HCT116 (cell line): ENCODE results near the gene NPLOC4. TPM values are rescaled to one million over a fixed set of nuclear protein-coding genes. Genes with fewer than 3 reads are reported as not detected.

Source experiments
- ATAC-seq: fragments of 200-7000 bp; cut with Tn5 transposase; 2 replicates; pipeline ENCODE4 v1.9.1; 2020; ENCODE audit warnings: mild to moderate bottlenecking, moderate library complexity
- BruUV-seq: library from RNA; stranded (reverse); fragments of 400-500 nt; replicated peaks from 2 replicates; lab custom pipeline; 2021; lab: Mats Ljungman, UMichigan
- CTCF ChIA-PET: fragments of 300-600 bp; sonication (Branson Sonifier 250); formaldehyde crosslinking; loops from one replicate; lab custom pipeline; 2021; ENCODE audit warnings: antibody characterized with exemption; lab: Charles Lee
- POLR2A ChIA-PET: fragments of 300-600, 350-600 bp; sonication (Branson Sonifier 250); formaldehyde crosslinking; loops from one replicate; lab custom pipeline; 2021; ENCODE audit warnings: antibody characterized with exemption; lab: Charles Lee
- RAD21 ChIA-PET, 2 experiments: fragments of 300-600 bp; sonication (Branson Sonifier 250); formaldehyde crosslinking; loops; one replicate each; lab custom pipeline; 2023; ENCODE audit warnings: low total read pairs in 2 of 2; ENCODE audit not compliant: uncharacterized antibody in 2 of 2, unreplicated experiment in 2 of 2, low non-redundant PET in 1 of 2; lab: Charles Lee
- DNase-seq: peaks from one replicate; pipeline ENCODE4 v3.0.0-alpha.2; 2010; ENCODE audit warnings: low read depth, low spot score
- H2AFZ ChIP-seq: fragments of 200-600 bp; shearing (Covaris generic), sonication (generic); 2 replicates; pipeline ENCODE4 v1.6.1; 2017; ENCODE audit warnings: low read depth, mixed run types, mixed read lengths, antibody characterized with exemption, low read length; ENCODE audit not compliant: poor library complexity, severe bottlenecking
- H3K27ac ChIP-seq: 2 replicates; pipeline ENCODE4 v1.5.1; 2012; ENCODE audit warnings: low read depth, low read length
- H3K27me3 ChIP-seq: fragments of 200-600 bp; sonication (generic); 2 replicates; pipeline ENCODE4 v1.6.1; 2016; ENCODE audit warnings: mixed run types, low read length, mixed read lengths; ENCODE audit not compliant: insufficient read depth
- H3K36me3 ChIP-seq, 2 experiments: fragments of 200-500 bp in 1 of 2; fragments of 200-600 bp in 1 of 2; sonication (Bioruptor generic) in 1 of 2; sonication (generic) in 1 of 2; 2 replicates each; pipeline versions ENCODE4 v1.5.1 to v1.6.1; 2014 to 2016; ENCODE audit warnings: low read length in 2 of 2, inconsistent platforms in 1 of 2, mixed read lengths in 1 of 2, mixed run types in 1 of 2; ENCODE audit not compliant: insufficient read depth in 2 of 2, control insufficient read depth in 1 of 2
- H3K4me1 ChIP-seq, 2 experiments: fragments of 200-600 bp in 1 of 2; sonication (generic) in 1 of 2; 2 replicates each; pipeline versions ENCODE4 v1.5.1 to v1.6.1; 2012 to 2017; ENCODE audit warnings: low read length in 2 of 2, inconsistent platforms in 1 of 2, mild to moderate bottlenecking in 1 of 2, mixed read lengths in 1 of 2, mixed run types in 1 of 2, moderate library complexity in 1 of 2; ENCODE audit not compliant: insufficient read depth in 2 of 2, control insufficient read depth in 1 of 2
- H3K4me2 ChIP-seq: fragments of 200-600 bp; sonication (generic); 2 replicates; pipeline ENCODE4 v1.6.1; 2017; ENCODE audit warnings: mixed run types, low read length, mixed read lengths
- H3K4me3 ChIP-seq, 2 experiments: fragments of 200-600 bp in 1 of 2; sonication (generic) in 1 of 2; replicated peaks in 1 of 2; 2 replicates each; pipeline ENCODE4 v1.5.1; 2011 to 2016; ENCODE audit warnings: low read length in 2 of 2, control low read depth in 1 of 2, low read depth in 1 of 2, mild to moderate bottlenecking in 1 of 2, mixed read lengths in 1 of 2, mixed run types in 1 of 2
- H3K79me2 ChIP-seq: fragments of 200-600 bp; sonication (generic); 2 replicates; pipeline ENCODE4 v1.6.1; 2017; ENCODE audit warnings: mild to moderate bottlenecking, mixed run types, low read length, moderate library complexity, mixed read lengths; ENCODE audit not compliant: insufficient read depth
- H3K9ac ChIP-seq: fragments of 200-600 bp; sonication (generic); 2 replicates; pipeline ENCODE4 v1.6.1; 2016; ENCODE audit warnings: low read length, mixed read lengths
- H3K9me2 ChIP-seq: fragments of 200-600 bp; sonication (generic), shearing (Covaris generic); 2 replicates; pipeline ENCODE4 v1.6.1; 2017; ENCODE audit warnings: mixed run types, mild to moderate bottlenecking, moderate library complexity; ENCODE audit not compliant: insufficient read depth
- H3K9me3 ChIP-seq, 2 experiments: fragments of 200-500 bp in 1 of 2; fragments of 200-600 bp in 1 of 2; sonication (Bioruptor generic) in 1 of 2; sonication (generic) in 1 of 2; 2 replicates each; pipeline ENCODE4 v1.6.1; 2014 to 2017; ENCODE audit warnings: low read length in 2 of 2, mixed read lengths in 2 of 2, inconsistent platforms in 1 of 2, low read depth in 1 of 2, mild to moderate bottlenecking in 1 of 2, mixed run types in 1 of 2, moderate library complexity in 1 of 2; ENCODE audit not compliant: control insufficient read depth in 1 of 2, insufficient read depth in 1 of 2
- H4K20me1 ChIP-seq: fragments of 200-600 bp; sonication (generic), shearing (Covaris generic); 2 replicates; pipeline ENCODE4 v1.6.1; 2017; ENCODE audit warnings: mixed run types, mild to moderate bottlenecking, moderate library complexity; ENCODE audit not compliant: insufficient read depth
- CBX3 ChIP-seq: IDR thresholded peaks from 2 replicates; pipeline ENCODE4 v1.6.1; 2012; ENCODE audit warnings: low read depth
- ELF1 ChIP-seq: IDR thresholded peaks from 2 replicates; pipeline ENCODE4 v1.6.1; 2012; ENCODE audit warnings: low read depth, borderline replicate concordance
- EZH2 ChIP-seq: fragments of 200-600 bp; sonication (generic); IDR thresholded peaks from 2 replicates; pipeline ENCODE4 v1.6.1; 2017; ENCODE audit warnings: antibody characterized with exemption, mixed run types
- POLR2AphosphoS5 ChIP-seq: IDR thresholded peaks from 2 replicates; pipeline ENCODE4 v1.6.1; 2011; ENCODE audit warnings: mild to moderate bottlenecking, low read depth, low read length, moderate library complexity
- SRF ChIP-seq: IDR thresholded peaks from 2 replicates; pipeline ENCODE4 v1.6.1; 2012; ENCODE audit warnings: low read depth
- YY1 ChIP-seq: IDR thresholded peaks from 2 replicates; pipeline ENCODE4 v1.6.1; 2011; ENCODE audit warnings: low read length, low read depth, moderate library complexity, mild to moderate bottlenecking; ENCODE audit not compliant: insufficient replicate concordance; ENCODE audit errors: extremely low read depth
- ZNF274 ChIP-seq: fragments of 200-500 bp; sonication (Bioruptor generic); IDR thresholded peaks from 2 replicates; pipeline ENCODE4 v1.6.1; 2014; ENCODE audit warnings: mild to moderate bottlenecking, low read depth, low read length, inconsistent platforms
- intact Hi-C: fragments of 100-400 bp; cut with micrococcal nuclease; formaldehyde crosslinking; loops from 2 replicates; pipeline ENCODE4 v1.10.0; 2022
- total RNA-seq: library from RNA; stranded (reverse); gene quantifications from one replicate; pipeline ENCODE4 v1.2.1, GENCODE V29; 2021; ENCODE audit not compliant: unreplicated experiment

Gene NPLOC4
- total RNA-seq, 1 experiment from 2014 or later: 137 TPM

DNA sequence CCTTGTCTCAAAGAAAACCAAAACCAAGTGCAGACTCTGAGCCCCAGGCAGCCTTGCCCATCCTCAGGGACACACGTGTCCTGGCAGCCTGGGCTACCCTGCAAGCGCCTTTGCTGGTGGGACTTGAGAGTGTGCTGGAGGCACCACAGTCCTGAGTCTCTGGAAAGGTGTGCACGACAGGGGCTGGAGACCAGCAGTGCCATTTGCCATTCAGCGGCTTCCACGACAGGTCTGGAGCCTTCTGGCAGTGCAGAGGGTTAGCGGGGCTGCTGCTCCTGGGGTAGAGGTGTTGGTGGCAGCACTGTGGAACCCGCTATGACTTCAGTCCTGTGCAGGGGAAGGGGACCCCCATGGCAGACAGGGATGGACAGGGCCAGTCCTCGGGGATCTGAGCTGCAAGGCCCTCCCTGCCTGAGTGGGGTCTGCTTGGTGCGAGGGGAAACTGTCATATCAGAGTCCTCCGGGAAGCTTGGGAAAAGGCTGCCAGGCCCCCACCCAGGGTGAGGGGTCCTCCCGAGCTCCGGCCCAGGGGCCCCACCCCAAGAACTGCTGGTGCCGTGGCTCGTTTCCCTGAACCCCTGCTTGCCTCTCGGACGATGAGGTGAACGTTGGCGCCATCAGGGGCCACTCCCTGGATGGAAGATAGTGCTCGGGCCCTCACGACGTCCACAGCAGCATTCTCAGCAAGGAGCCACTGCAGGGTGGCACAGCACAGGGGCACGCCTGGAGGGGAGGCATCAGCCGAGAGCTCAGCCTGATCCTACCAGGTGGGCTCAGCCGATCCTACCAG lies 91.6 kb downstream of the NPLOC4 start:
- peaks cover 27 to 60% of the 10 kb centered on the region in 2 experiments for H3K36me3 ChIP-seq

DNA sequence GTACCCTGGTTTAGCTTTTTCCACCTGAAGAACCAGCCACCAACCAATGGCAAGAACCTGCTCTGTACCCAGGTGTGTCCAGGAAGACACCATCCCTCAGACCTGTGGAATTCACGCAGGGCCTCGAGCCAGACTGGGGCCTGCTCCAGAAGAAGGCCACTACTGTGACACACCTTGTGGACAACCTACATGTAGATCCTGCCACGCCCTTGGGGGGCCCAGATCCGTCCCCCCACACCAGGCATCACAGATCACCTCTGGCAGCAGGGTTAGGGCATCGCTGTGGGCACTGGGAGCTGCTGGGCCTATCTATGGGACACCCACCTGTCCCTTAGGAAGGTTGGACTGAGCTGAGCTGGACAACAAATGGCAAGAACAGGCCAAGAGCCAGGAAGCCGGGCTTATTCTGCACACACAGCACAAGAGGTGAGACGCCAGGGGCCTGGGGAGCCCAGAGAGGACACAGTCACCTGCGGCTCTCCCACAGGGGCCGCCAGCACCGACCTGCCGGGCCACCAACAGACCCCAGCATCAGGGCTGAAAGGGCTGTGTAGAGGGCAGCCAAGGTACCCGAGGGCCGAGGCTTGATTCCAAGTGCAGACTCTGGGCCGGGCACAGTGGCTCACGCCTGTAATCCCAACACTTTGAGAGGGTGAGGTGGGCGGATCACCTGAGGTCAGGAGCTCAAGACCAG lies 92.5 kb downstream of the NPLOC4 start:
- intact Hi-C loops: no loop called here
- POLR2A ChIA-PET: interaction anchor here (1.9 kb wide), 1 partner anchor 8 kb away, joined by 7 read pairs; the partner anchor contains the start of gene FAAP100

More for the DNA sequence above, 91.6 kb downstream of the NPLOC4 start:
- TF ChIP-seq ZNF274: no peak
- TF ChIP-seq YY1: no peak
- ATAC-seq (no peak), DNase-seq (no peak)
- intact Hi-C loops: no loop called here
- Histone ChIP-seq H3K4me3 (no peak overlapping the region), H3K4me2 (no peak overlapping the region), H4K20me1 (no peaks in the 10 kb centered on the region), H3K27me3 (no peaks in the 10 kb centered on the region), H3K9ac (no peak overlapping the region), H3K4me1 (no peaks in the 10 kb centered on the region), H3K79me2 (peaks cover 27% of the 10 kb centered on the region), H3K9me2 (no peaks in the 10 kb centered on the region), H2AFZ (no peak overlapping the region), H3K27ac (no peak overlapping the region; the same call in 1 of the 2 replicates), H3K9me3 (no peaks in the 10 kb centered on the region)
- RAD21 ChIA-PET: no interaction called here
- POLR2A ChIA-PET: no interaction called here
- no TSS peak for BruUV-seq
- CTCF ChIA-PET: no interaction called here

More for the DNA sequence above, 92.5 kb downstream of the NPLOC4 start:
- ATAC-seq (no peak), DNase-seq (no peak)
- Histone ChIP-seq H2AFZ (no peak overlapping the region), H3K4me2 (no peak overlapping the region), H3K9ac (no peak overlapping the region), H3K36me3 (peaks cover 22 to 55% of the 10 kb centered on the region in 2 experiments), H3K9me3 (no peaks in the 10 kb centered on the region), H3K27ac (no peak overlapping the region; the same call in 1 of the 2 replicates), H4K20me1 (no peaks in the 10 kb centered on the region), H3K4me1 (no peaks in the 10 kb centered on the region), H3K4me3 (no peak overlapping the region), H3K79me2 (peaks cover 17% of the 10 kb centered on the region; the same call in 1 of the 2 replicates), H3K27me3 (no peaks in the 10 kb centered on the region), H3K9me2 (no peaks in the 10 kb centered on the region)
- TF ChIP-seq ELF1 (no peak), CBX3 (no peak), EZH2 (no peak), POLR2AphosphoS5 (0 out of 2 replicates have a peak, but pooled peaks have one; percentile 13), YY1 (no peak), SRF (no peak)
- RAD21 ChIA-PET: no interaction called here
- no TSS peak for BruUV-seq
- CTCF ChIA-PET: no interaction called here
